GM19193 (cell line): ENCODE data around the gene ABCA13.

Experiments used
- POLR2A ChIP-seq: IDR thresholded peaks from 4 replicates; pipeline ENCODE4 v1.6.1; 2011; ENCODE audit not compliant: insufficient read depth, insufficient read length; ENCODE audit errors: extremely low read depth

The ABCA13 gene

GRCh38 chr7:48255046-48255445, 83.8 kb downstream of the ABCA13 start:
- no peak for TF ChIP-seq POLR2A

- TF ChIP-seq POLR2A = no peak
Observed at GRCh38 chr7:48259463-48260280, 88.4 kb downstream of the ABCA13 start.

GRCh38 chr7:48261696-48262095, 90.4 kb downstream of the ABCA13 start:
- no peak for TF ChIP-seq POLR2A

- no peak for TF ChIP-seq POLR2A
Observed at GRCh38 chr7:48262606-48263310, 91.5 kb downstream of the ABCA13 start.

- TF ChIP-seq POLR2A = no peak
Observed at GRCh38 chr7:48263311-48263650, 92.0 kb downstream of the ABCA13 start.

GRCh38 chr7:48269066-48269465, 97.8 kb downstream of the ABCA13 start:
- TF ChIP-seq POLR2A = no peak

GRCh38 chr7:48274662-48275061, 103.4 kb downstream of the ABCA13 start:
- TF ChIP-seq POLR2A = no peak

DNA sequence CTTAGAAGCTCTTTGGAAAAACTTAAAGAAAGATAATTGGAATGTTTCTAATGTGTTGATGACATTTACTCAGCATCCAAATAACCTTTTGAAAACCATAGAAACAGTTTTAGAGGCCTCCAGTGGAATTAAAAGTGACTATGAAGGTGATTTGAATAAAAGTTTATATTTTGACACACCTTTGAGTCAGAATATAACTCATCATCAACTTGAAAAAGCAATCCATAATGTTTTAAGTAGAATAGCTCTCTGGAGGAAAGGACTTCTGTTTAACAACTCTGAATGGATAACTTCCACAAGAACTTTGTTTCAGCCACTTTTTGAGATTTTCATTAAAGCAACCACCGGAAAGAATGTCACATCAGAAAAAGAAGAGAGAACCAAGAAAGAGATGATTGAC, 108.2 kb downstream of the ABCA13 start:
- TF ChIP-seq POLR2A = no peak

GRCh38 chr7:48280100-48280499, 108.8 kb downstream of the ABCA13 start:
- TF ChIP-seq POLR2A = no peak

DNA sequence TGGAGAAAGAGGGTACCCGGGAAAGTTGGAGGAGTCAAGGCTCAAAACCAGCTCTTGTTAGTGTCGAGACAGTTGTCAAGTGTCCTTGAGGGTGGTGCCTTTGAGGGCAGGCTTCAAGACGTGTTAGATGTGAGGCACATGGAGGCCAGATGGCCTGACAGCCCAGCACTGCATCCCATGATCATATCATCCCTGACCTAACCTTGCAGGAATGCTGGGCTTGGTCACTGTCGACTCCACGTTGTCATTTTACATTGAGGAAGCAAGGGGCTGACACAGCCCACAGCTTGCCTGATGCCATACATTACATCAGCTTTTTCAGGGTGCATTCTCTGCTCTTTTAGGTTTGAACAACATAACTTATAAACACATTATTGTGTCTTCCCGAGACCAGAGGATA, 114.1 kb downstream of the ABCA13 start:
- TF ChIP-seq POLR2A = no peak

- TF ChIP-seq POLR2A = no peak
Observed at GRCh38 chr7:48286836-48287235, 115.6 kb downstream of the ABCA13 start.

DNA sequence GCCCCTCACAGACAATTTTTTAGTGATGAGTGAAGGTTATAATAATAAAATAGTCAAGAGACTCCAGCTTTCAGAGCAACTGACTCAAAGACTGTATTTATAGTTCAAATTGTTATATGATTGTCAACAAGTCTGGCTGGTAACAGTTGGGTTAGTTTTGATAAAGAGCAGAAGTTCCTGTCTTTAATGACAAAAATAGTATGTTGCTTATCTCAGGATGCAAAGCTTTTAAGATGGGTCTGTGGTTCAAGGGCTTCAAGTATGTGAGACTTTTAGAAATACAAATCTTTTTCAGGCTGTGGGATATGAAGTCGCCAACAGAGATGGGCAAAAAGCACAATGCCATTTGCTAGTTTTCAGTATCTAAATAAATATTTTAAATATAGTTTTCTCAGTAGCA, 118.4 kb downstream of the ABCA13 start:
- TF ChIP-seq POLR2A = no peak

GRCh38 chr7:48292949-48293348, 121.7 kb downstream of the ABCA13 start:
- no peak for TF ChIP-seq POLR2A

DNA sequence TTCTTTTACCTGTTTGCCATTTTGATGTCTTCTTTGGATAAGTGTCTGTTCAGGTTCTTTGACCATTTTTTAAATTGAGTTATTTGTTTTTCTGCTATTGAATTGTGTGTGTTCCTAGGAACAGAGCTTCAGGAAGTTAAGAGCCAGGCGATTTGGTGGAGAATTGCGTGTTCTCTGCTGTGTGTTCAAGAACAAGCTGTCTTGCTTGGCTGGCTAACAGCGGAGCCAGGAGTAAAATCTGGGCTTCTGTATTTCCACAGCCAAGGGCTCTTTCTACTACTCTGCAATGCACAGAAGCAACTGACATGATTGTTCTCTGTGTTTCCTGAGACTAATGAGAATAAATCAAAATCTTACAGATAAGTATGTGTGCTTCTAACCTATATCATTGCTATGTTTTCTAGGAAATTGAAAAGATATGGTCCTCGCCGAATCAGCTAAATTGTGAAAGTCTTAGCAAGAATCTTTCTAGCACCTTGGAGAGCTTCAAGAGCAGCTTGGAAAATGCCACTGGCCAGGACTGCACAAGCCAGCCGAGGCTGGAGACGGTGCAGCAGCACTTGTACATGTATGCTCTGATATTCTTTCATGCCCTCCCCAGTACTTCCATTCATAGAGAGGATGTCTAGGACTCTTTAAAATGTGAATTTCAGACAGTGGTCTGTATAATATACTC, 124.2 kb downstream of the ABCA13 start:
- no peak for TF ChIP-seq POLR2A

DNA sequence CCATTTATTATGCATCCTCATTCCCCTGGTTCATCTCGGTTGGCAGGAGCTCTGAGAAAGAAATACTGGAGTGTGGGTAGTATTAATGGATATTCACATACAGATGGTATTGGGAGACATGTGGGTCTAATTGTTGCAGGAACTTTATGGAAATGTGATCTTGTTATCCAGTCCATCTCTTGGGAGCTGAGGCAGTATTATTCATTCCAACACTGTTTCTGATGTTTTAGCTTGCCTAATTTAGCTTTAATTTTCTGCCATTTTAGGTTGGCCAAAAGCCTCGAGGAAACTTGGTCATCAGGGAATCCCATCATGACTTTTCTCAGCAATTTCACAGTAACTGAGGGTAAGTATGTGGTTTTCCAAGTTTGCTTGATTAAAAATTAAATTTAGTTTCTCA, 125.7 kb downstream of the ABCA13 start:
- no peak for TF ChIP-seq POLR2A

- TF ChIP-seq POLR2A = no peak
Observed at GRCh38 chr7:48298779-48299178, 127.5 kb downstream of the ABCA13 start.
